Colon (tissue), 2 donors: ENCODE measurements around the gene WDR31.

Source experiments
- FAIRE-seq: peaks from 2 replicates; lab custom pipeline; 2012; peaks lifted over from hg19 to GRCh38; lab: Jason Lieb, UNC
- donor health status: control.
- donor health status: control.

WDR31 gene

DNA sequence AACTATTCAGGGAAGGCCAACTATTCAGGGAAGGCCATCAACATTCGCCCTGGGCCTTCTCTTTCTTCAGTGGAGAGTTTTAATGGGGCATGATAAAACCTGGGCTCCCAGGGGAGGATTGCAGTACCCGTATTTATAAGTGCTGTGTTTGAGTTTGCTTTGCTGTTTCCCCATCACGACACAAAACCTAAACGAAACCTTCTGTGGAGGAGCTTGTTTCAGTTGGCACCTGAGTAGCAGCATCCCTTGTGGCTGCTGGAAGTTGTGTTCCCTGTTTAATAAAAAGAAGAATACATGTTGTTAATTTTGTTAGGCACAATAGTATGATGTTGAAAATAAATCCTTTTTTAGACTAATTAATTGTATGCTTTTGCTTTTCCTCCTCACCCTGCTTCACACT lies 8.3 kb downstream of the WDR31 start:
- no peak for FAIRE-seq

DNA sequence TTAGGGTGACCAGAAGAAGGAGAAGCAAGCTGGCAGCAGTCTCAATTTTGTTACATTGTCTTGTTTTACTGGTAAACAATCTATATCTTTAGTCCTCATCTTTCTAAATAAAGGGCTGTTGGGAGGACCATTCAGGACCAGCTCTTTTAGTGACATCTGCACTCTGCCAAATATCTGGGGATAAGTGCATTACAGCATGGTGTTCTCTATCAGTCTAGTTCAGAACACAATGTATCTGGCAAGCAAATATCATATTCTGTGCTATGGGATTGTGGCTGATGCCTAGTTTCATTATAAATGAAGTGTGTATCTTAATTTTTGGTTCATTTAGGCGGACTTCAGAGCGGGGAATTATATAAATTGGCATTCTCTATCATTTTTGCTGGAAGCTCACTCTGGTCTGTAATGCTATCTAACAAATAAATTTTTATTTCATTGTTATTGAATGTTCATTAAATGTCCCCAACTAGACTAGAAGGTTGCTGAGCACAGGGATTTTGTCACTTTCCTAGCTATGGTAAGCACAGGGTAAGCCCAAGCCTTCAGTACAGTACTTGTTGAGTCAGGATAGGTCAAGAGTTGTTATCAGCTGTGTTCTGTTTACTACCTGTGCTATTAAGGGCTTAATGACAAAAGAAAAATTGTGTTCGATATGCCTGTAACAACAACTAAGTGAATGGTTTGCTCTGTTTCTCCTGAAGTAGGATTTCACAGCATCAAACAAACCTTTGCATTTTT lies 11.9 kb downstream of the WDR31 start:
- FAIRE-seq: no peak

DNA sequence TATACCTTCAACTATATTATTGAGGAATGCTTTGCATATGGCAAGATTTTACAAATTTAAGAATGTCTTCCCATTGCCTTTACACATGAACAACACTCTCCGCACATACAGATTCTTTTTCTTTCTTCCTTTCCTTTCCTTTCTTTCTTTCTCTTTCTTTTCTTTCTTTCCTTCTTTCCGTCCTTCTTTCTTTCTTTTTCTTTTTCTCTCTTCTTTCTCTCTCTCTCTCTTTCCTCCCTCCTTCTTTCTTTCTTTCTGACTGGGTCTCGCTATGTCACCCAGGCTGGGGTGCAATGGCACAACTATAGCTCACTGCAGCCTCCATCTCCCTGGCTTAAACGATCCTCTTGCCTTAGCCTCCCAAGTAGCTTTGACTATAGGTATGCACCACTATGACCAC lies 13.8 kb downstream of the WDR31 start:
- FAIRE-seq: no peak

DNA sequence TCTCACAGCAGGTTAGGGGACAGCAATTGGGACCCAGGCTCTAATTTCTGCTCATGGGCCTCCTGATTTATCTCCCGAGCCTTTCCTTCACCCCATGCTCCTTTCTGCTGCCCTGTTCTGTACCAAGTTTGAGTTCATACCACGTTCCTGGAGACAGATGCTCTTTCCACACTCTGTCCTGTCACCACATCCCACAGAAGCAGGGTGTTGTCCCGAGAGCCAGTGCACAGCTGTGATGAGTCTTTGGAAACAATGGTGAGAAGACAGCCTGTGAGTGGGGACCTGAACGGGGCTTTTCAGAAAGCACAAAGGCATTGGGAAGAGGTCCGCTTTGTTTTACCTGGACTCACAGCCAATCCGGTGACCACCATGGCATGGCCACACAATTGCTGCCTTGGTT lies 17.4 kb downstream of the WDR31 start:
- no peak for FAIRE-seq

DNA sequence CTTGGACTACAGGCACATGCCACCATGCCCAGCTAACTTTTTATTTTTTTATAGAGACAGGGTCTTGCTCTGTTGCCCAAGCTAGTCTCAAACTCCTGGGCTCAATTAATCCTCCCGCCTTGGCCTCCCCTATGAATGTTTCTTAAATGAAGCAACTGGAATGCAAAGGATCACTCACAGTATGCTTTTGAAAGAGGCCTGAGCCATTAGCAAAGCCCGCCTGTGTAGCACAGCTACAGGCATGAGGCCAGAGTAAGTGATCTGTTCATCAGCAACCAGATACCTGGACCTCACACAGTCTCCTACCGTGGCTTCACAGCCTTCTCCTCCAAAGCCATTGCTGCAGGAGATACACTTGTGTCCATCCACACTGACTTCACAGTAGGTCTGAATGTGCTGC lies 20.0 kb downstream of the WDR31 start:
- no peak for FAIRE-seq

DNA sequence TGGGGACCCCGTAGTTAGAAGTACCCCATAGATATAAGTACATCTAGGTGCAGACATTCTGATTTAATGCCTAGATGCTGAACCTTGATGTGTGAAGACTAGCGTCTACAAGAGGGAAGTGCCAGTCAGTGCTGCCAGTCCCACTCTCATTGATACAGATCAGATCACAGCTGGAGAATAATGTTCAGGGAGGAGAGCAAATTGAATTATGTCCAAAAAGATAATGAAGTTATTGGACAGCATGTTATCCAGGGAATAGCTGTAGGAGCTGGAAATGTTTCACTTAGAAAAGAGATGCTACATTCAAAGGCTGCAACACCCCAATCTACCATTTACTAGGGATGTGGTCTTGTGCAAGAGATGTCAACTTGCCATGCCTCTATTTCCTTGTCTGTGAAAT lies 21.0 kb downstream of the WDR31 start:
- FAIRE-seq: no peak

DNA sequence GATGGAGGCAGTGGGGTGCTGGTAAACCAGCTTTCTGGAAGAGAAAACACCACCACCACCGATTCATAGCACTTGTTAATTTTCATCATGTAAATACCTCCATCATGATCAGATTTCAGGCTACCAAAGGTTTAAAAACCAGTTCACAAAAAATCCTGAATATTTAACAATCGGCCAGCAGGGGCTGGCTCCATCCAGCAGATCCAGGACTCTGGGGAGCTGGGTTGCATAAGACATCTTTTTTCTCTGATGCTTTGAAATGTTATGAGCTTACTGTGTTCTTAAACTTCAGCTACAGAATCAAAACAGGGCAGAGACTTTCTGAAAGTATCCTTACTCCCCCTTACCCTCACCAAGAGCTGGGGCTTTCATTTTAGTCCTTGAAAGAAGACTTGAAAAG lies 22.3 kb downstream of the WDR31 start:
- no peak for FAIRE-seq

DNA sequence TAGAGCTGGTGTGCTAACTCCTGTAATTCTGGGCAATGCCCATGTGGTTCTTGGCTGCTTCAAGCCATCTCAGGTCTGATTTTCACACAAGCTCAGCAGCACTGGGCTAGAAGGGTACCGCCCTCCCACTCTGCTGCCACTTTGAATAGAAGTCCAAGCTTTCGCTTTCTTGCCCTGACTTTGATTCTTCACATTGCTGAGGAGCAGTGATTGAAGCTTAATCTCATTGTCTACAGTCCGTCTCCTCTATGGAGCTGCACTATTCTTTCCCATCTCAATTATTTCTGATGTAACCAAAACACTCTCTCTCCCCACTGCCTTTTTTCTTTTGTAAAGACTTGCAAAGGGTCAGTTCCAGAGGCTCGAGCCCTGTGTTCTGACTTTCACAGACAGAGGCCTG lies 24.0 kb downstream of the WDR31 start:
- no peak for FAIRE-seq

DNA sequence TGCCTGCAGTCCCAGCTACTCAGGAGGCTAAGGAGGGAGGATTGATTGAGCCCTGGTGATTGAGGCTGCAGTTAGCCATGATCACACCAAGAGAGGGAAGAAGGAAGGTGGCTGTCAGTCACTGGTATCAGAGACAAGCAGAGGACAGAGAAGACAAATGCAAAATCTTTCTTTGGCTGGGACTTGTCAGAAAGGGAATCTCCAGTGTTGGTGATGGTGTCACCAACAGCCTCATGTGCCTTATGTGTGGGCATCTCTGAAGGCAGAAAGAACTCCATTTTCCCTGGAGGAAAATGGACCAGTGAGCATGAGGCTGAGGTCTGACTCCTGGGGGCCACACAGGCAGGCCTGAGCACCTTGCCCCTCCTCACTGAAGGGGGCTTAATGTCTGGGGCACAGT lies 24.8 kb downstream of the WDR31 start:
- FAIRE-seq: no peak

DNA sequence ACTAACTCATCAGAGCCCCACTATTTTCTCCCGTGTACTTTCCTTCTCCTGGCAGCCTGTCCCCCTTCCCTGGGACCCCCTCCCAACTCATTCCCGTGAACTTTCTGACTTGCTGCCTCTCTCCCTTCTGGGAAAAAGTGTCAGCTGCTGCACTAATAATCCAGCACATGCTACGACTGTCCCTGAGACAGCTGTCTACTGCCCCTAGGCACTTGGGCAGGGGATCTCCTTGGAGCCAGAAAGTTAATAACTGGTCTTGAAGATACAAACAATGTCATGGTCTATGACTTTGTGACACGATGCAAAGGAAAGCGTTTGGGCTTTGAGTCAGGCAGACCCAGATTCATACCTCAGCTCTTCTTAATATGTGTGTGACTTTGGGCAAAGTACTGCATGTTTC lies 26.8 kb downstream of the WDR31 start:
- no peak for FAIRE-seq

DNA sequence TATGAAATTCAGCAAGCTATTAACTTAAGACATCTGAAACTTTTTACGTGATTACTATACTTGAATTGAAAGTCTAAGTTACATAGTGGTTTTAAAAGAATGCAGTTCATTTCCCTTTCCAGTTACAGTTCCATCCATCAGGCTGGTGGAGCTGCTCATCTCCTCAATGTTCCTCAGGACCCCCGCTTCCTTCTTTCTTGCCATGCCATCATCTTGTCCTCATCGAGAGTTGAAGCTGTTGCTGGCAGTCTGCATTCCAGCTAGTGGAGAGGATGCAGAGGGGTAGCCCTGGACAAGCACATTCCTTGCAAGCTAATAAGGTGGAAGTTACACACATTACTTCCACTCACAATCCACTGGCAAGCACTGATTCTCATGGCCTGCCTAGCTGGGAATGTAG lies 28.1 kb downstream of the WDR31 start:
- FAIRE-seq: no peak

DNA sequence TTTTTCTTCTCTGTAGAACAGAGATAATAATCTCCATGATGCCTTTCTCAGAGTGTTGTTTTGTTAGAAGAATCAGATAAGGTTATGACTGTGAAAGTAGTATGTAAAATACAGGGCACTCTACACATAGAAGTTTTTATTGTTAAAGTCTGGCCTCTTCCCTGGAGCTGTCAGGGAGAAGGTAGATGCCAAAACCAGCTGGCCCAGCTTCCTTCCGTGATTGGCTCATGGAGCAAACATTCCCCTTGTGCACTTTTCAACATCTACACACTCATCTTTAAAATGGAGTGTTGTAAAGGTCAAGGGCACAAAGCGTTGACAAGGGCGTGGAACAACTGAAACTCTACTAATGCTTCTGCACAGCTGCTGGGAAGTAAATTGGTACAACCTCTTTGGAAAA lies 29.5 kb downstream of the WDR31 start:
- FAIRE-seq: no peak

DNA sequence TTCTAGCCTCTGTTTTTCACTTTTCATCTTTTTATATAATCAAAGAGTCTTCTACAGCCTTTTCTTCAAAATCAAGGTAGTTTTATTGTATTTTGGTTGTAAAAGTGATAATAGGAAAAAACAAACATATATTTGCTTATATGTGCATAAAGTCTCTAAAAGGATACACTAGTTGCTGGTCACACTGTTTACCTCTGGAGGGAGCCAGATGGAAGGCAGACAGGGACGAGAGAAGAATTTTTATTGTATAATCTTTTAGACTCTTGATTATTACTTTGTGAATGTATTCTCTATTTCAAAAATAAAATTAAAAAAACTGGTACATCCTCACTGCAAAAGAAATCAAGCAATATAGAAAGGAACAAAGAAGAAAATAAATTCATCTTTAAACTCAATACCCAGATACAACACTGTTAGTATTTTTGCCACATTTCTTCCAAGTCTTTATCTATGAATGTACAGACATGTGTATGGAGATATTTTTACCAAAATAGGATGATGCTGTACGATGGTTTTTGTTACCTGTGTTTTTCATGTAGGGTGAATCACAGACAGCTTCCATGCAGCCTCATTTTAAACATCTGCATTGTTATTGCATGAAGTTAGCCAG lies 30.8 kb downstream of the WDR31 start:
- FAIRE-seq: no peak

DNA sequence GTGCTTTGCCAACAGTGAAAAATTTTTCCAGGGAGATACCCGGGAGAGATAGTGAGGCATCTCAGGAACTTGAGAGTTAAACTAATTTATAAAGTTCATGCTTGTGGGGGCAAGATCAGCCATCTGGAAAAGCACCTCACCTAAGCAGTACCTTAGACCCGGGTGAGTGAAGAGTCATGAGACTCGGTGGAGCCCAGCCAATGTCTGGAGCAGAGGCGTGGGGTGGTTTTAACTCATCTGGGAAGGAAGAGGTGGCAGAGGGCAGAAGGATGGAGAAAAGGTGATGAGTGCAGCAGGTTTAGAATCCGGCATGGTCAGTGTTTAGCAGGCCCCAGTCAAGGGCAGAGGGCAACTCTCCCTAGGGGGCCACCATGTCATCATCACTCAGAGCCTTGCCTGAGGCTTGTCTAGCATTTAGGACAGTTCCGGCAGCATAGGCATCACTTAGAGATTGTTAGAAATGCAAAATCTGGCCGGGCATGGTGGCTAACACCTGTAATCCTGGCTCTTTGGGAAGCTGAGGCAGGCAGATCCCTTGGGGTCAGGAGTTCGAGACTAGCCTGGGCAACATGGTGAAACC lies 32.6 kb downstream of the WDR31 start:
- FAIRE-seq: no peak

DNA sequence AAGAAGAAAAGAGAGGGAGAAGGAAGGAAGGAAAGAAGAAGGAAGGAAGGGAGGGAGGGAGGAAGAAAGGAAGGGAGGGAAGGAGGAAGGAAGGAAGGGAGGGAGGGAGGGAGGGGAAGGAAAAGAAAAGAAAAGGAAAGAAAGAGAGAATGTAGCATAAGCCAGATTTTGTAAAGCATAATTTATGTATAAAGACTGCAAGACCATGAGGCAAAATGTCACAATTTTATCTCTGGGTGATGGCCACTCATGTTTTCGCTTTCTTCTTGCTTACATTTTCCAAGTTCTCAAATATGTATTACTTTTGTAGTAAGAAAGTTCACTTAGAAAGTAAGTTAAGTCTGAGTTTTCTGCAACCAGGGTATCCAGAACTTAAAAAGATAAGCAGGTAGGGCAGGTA lies 33.5 kb downstream of the WDR31 start:
- FAIRE-seq: no peak

DNA sequence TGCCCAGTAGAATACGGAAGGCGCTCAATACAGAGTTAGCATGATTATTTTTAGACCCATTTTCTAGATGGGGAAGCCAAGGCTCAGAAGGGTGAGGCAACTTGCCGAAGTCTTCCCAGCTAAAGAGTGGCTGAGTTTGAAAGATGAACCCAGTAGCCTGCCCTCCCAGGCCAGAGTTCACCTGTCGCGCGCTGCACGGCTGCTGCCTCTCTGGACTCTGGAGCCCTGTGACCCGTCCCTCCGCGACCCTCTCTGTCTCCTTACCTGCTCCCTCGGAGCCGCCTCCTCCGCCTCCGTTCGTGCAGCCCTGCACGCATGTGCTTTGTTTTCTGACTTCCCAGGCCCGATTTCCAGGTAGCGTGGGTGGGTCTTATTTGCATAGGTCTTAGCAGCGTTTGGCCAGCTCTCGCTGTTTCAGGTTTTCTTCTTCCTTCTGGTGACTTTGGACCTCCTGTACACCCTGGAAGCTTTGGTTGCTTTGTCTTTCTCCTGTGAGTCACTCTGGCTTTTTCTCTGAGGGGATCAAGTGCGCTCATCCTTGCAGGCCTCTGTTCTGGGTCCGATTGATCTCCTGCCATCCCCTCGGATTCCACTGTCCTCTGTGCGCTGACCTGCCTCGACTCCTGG lies 37.2 kb downstream of the WDR31 start, which contains the start of gene RNF183:
Gene RNF183 (minus strand): TSS at position 585 of the 627 bp plus-strand sequence. CDS start 5,192 bp downstream, outside the sequence.
- no peak for FAIRE-seq

DNA sequence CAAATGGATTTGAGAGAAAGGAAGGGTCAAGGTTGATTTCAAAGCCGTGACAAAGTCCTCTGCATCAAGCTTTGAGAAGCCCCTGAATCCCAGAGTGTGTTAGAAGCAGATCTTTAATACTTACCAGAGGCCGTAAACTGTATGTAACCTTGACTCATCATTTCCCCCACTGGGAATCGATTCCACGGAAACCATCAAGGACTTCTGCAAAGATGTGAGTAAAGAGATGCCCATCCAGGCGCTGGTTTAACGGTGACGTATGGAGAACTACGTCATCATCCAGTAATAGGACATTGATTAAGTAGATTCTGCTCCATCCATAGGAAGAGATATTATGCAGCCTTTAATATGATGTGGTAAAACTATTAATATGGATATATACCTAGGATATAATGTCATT lies 38.5 kb downstream of the WDR31 start:
- no peak for FAIRE-seq

DNA sequence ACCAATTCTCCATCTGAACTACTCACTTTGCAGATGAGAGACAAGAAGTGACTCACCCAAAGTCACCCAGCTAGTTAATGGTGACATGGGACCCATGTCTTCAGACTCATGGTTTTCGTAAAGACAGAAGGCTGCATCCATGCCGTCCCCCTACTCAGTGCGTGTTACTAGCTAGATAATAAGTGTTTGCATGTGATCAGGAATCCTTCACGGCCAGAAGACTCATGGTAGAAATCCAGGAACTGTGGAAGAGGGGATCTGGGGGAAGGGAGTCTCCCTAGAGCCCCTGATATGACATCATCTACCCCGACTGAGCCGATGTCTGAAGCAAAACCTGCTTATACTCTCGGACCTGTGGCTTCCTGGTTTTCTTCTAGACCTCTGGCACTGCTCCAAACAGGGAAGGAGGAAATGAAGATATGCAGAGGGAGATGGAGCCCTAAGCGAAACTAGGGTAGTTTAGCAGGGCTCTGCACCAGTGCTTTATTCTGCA lies 40.2 kb downstream of the WDR31 start:
- FAIRE-seq: no peak

DNA sequence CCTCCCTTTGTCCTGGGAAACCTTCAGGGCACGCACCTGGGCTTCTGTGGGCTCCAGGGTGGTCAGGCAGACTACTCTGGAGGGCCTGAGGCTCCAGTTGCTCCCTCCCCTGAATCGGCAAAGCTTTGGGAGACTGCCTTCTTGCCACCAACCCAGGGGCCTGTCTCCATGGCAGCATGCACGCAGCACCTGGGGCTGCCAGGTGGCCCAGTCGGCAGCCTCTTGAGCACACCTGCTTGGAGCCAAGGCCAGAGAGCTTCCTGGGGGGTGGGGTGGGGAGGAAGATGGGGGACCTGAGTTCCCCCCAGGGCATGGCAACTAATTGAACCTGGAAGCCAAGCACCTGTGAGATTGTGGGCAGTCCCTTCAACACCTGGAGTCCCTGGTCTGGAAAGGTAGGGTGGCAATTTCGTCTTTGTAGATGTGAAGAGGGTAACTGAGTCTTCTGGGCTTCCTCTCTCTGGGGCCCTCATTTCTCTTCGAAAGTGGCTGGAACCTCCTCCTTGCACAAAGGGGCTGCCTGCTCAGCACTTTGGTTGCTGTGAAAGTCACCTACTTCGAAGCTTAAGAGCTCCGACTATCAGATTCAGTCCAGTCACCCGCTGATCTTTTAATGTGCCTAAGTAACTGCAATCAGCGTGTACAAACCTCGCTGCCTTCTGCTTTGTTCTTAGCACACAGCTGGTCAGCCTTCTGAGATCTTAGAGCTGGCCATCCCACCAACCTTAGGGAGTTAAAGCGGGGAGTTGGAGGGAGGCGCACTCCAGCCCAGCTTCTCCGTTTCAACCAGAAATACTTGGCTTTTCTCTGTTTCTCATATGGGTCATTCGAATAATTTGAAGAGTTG lies 40.9 kb downstream of the WDR31 start:
- no peak for FAIRE-seq

DNA sequence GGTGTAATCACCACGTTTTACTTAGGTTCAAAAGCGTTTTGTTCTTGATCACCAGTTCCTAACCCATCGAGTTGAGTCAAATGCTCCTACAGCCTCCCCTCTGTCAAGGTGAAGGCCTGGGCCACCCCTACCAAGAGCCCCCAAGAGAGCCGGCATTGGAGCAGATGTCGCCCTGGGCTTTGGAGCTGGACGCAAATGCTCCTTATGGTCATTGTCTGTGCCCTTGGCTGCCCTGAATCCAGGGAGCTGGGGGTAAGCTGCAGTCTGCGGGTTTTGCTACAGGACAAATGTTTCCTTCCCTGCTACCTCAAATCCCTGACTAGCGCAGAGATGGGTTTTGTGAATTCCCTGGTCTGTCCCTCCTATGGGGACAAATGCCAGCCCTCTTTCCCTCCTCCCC lies 41.8 kb downstream of the WDR31 start:
- FAIRE-seq: no peak

DNA sequence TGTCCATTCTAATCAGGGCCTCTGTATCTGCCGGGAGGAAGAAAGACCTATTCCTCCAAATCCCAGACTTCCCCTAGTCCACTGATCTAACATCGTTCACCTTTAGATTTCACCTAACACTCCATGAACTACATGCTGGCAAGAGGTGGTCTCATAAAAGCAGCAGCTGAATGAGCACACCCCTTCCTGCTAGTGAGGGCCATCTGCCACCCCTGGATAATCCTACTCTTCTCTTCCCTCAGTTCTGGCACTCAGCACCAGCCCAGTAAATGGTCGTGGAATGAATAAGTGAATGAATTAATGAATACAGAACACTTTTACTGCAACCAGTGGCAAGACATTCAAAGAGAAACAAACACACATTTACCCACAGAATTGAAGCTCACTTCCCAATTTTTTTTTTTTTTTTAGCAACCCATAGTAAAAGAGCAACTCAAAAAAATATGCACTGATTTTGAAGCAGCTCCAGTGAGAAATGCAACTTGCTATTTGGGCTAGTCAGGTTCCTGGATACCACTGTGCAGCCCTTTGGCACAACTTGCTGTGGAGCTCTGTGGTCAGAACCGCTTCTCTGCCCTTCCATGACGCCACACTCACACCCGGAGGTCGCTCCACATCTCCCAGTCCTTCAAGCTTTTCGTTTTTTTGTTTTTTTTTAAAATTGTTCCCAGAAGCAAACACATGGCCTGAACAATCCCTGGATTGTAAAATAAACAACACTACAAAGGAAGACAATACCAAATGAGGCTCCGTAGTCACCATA lies 43.1 kb downstream of the WDR31 start:
- no peak for FAIRE-seq
